Choroid plexus epithelial cell (primary cell): Measurements from ENCODE around the gene HMGN4.
"Not testable (repeated sequence)": the region's sequence is repeated elsewhere in the genome, so short reads cannot be mapped to it uniquely, and the experiment has no call there.

ENCODE experiments used
- DNase-seq: peaks from one replicate; pipeline ENCODE4 v3.0.0-alpha.2; 2010; ENCODE audit warnings: low read depth
- H3K4me3 ChIP-seq: 2 replicates; pipeline ENCODE4 v1.5.1; 2011; ENCODE audit warnings: low read depth, mild to moderate bottlenecking, control low read depth, low read length, moderate library complexity
- TF ChIP-seq, protein P1 (sequence below): conservative IDR thresholded peaks from 2 replicates; pipeline ENCODE4 v1.5.1; 2011; ENCODE audit warnings: low read depth, mild to moderate bottlenecking, control low read depth, inconsistent platforms, low read length, moderate library complexity

The HMGN4 gene

DNA sequence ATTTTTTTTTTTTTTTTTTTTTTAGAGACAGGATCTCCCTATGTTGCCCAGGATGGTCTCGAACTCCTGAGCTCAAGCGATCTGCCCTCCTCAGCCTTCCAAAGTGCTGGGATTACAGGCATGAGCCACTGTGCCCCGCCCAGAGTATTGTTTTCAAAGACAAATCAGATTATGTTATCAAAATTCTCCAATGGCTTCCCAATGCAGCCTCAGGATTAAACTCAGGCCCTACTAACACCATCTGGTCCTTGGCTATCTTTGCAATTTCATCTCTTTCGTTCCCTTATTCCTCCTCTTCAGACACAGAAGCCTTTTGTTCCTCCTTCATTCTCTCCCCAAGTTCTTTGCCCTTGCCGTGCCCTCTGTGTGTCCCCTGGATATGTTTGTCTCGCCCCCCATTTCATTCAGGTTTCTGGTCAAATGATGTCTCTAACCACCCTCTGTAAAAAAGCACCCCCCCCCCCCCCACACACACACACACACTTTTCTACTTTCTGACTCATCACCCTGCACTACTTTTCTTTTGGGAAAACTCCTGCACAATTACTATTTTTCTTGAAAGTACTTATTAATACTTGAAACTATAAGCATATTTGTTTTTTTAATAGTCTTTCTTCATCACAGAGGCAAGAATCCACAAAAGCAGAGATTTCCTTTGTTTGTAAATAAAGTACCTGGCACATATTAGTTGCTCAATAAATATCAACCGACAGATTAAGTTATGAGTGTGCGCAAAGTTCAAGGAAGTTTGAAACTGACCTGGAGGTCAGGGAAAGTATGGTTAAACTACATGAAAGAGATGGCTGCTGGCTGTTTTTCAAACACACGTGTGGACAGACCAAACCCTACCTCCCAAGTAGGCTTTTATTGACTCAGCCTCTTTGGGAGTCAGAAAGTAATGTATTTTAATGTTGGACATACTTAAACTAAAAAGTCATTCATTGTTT lies 21.4 kb upstream of the HMGN4 start:
- H3K4me3 ChIP-seq: no peak overlapping the region
- TF ChIP-seq, protein P1, sequence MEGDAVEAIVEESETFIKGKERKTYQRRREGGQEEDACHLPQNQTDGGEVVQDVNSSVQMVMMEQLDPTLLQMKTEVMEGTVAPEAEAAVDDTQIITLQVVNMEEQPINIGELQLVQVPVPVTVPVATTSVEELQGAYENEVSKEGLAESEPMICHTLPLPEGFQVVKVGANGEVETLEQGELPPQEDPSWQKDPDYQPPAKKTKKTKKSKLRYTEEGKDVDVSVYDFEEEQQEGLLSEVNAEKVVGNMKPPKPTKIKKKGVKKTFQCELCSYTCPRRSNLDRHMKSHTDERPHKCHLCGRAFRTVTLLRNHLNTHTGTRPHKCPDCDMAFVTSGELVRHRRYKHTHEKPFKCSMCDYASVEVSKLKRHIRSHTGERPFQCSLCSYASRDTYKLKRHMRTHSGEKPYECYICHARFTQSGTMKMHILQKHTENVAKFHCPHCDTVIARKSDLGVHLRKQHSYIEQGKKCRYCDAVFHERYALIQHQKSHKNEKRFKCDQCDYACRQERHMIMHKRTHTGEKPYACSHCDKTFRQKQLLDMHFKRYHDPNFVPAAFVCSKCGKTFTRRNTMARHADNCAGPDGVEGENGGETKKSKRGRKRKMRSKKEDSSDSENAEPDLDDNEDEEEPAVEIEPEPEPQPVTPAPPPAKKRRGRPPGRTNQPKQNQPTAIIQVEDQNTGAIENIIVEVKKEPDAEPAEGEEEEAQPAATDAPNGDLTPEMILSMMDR: no peak
- peak; percentile 60 for DNase-seq

DNA sequence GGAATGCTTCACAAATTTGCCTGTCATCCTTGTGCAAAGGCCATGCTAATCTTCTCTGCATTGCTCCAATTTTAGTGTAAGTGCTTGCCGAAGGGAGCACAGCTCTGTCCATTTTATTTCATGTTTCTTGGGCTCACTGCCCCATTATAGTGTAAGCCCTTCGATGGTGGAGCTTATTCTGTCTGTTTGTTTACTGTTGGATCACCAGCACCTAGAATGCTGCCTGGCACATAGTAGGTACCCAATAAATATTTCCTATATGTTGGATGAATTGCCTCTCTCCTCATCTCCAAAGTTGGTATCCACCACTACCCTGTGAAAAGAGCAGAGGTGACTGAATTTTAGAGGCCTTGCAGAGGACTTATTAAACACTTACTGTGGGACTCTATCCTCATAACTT lies 18.8 kb upstream of the HMGN4 start:
- TF ChIP-seq, protein P1: no peak
- no peak overlapping the region for H3K4me3 ChIP-seq
- no peak for DNase-seq

DNA sequence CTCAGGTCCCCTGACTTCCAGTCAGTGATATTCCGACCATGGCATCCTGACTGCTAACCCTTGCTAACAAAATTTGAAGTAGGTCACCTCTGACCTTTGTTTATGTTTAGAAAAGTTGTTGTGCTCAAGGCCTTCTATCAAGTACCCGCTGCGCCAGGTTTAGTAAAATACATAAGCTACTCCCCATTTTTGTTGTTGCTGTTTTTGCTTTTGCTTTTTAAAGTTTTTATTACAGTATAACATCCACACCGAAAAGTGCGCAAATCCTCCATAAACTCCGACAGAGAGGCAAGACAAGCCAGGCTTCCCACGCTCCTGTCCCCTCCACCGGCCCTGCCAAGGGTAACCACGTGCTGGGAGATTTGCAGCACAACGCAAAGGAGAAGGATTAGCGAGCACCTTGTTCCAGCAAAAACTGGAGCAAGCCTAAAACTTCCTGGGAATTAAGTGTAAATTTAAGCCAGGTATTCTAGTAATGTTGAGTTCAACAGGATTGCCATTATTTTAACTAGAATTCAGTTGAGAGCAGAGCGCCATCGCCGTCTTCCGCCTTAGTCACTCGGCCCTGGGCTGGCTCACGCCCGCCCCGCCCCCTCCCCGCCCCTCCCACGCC lies 17.8 kb upstream of the HMGN4 start:
- TF ChIP-seq, protein P1: no peak
- H3K4me3 ChIP-seq: peak overlapping the region; percentile 51

DNA sequence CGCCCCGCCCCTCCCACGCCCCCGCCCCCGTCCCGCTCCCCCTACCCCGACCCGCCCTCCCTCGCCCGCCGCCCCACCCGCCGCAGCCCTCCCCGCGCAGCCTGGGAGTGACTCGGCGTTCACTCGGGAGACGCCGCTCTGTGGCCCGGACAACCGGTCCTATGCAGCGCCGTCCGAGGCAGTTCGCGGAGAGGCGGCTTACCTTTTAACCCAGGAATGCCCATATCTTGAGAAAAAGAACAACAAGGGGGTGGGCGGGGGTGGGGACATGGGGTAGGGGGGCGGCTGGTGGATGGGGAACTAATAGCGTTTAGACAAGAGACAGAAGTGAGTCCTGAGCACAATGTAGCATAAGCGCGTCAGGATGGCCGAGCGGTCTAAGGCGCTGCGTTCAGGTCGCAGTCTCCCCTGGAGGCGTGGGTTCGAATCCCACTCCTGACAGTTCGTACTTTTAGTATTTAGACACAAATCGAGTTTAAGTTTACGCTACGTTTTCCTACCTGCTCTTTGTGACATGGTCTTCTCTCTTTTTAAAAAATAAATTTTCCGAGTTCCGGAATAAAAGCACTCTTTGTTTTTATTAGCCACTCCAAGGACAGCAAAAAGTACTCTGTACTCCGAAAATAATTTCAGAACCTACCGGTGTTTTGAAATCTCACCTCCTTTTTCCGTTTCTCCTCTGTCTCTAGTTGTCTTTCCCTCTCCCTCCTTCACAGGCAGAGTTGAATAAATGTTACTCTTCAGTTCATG lies 17.1 kb upstream of the HMGN4 start:
- peak overlapping the region; percentile 71 for H3K4me3 ChIP-seq
- DNase-seq: peak; percentile 90
- TF ChIP-seq, protein P1: no peak

More for the DNA sequence above, 17.8 kb upstream of the HMGN4 start:
- no peak for DNase-seq

DNA sequence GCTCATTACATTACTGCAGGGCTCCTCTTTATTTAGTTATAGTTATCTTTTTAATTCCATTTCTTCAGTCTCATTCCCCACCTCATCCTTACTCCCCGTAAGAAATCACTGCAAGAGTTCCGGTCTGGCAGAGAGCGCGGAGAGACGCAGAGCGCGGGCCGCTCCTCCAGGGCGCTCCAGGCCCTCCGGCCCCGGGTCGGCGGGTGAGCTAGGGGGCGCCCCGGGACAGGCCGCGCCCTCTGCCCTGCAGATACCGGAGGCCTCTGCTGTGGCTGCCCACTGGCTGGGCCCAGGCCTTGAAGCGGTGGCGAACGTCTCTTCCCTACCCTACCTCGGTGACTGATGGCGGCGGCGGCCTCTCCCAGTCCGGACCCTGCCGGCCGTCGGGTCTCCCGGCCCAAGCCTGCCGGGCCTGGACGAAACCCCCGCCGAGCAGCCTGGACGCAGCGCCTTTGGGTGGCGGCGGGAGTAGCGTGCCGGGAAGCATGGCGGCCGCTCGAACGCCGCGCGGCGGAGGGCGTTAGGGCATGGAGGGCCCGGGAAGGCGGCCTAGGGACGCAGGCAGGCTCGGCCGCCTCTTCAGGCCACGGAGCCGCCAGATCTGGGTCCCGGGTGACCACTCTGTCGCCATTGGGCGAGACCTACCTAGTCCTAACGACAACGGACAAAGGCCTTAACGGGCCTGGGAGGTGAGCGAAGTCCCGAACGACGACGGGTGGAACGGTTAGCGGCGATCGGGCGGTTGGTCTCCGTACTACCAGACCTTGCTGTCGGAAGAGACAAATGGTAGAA lies 16.4 kb upstream of the HMGN4 start:
- TF ChIP-seq, protein P1: peak; percentile 10
- DNase-seq: peak; percentile 74
- H3K4me3 ChIP-seq: peak overlapping the region; percentile 71

DNA sequence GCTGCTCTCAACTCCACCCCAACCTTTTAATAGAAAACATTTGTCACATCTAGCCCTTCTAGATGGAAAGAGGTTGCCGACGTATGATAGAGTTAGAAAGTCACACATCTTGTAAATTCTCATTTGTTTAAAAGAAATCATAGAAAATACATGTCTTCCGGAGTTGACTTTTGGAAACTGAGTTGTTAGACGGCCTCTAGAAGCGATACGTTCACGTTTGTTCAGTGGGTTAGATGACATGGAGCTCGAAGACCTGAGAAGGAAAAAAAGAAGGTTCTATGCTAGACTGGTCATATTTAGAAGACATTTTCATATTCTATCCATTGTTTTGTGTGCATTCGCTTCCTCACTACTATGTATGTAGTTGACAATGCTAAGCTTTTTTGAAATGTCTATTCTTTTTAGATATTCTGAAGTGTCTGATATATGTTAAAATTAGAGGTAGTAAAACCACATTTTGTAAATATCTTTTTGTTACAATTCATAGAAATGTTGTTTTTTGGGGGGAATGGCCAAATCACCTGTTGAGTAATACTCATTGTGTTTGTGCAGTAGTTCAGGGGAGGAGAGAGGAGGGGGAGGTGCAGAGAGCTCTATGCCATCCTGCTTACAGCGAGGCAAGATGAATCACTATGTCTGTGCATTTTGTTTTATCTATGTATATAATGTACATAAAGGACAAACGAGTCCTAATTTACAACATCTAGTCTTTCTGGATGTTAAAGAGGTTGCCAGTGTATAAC lies 15.5 kb upstream of the HMGN4 start:
- peak; percentile 38 for DNase-seq
- peak overlapping the region; percentile 71 for H3K4me3 ChIP-seq

DNA sequence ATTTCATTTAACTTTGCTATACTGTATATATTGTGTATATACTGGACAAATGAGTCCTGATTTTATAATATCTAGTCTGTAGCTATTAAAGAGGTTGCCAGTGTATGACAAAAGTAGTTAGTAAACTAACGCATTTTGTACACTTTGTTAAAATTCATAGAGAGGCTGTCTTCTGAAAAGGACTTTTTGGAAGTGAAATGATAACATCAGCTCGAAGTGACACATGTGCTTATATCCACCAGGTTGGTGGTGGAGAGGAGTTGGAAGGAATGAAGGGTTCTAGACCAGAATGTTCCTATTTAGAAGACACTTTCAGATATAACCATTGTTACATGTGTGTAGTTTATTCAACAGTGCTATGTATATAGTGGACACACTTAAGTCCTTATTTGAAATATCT lies 13.9 kb upstream of the HMGN4 start:
- not testable (repeated sequence) for DNase-seq, H3K4me3 ChIP-seq
